A673 (cell line): ENCODE results near the gene TNFSF9.

ENCODE experiments used
- EZH2 ChIP-seq: fragments of 200-600 bp; sonication (generic); IDR thresholded peaks from 2 replicates; pipeline ENCODE4 v1.6.1; 2017; ENCODE audit warnings: borderline replicate concordance, low read depth, mild to moderate bottlenecking, mixed read lengths, antibody characterized with exemption, low read length; ENCODE audit not compliant: poor library complexity, severe bottlenecking
- TF ChIP-seq, protein P1 (sequence below): fragments of 300-800, 200-600 bp; sonication (generic); conservative IDR thresholded peaks from 2 replicates; pipeline ENCODE4 v1.5.1; 2017; ENCODE audit warnings: low read depth, mild to moderate bottlenecking, antibody characterized with exemption, low read length, moderate library complexity, mixed read lengths

DNA sequence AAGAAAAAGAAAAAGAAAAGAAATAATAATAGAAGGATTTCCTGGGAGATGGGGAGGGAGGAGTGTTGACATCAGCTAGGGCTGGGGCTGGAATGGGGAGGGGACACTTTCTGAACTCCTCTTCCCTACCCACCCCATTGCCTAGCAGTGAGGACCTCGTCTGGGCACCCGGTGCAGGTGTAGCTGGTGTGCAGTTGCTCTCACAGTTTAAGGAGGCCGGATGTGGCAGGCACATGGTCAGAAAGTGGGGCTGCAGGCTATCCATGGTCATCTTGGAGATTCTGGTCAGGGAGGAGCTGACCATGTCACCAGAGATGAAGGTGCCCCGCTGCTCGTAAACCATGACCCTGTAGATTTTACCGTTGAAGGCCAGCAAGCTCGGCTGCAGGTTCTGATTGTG is 20.2 kb upstream of the TNFSF9 start:
- TF ChIP-seq, protein P1, sequence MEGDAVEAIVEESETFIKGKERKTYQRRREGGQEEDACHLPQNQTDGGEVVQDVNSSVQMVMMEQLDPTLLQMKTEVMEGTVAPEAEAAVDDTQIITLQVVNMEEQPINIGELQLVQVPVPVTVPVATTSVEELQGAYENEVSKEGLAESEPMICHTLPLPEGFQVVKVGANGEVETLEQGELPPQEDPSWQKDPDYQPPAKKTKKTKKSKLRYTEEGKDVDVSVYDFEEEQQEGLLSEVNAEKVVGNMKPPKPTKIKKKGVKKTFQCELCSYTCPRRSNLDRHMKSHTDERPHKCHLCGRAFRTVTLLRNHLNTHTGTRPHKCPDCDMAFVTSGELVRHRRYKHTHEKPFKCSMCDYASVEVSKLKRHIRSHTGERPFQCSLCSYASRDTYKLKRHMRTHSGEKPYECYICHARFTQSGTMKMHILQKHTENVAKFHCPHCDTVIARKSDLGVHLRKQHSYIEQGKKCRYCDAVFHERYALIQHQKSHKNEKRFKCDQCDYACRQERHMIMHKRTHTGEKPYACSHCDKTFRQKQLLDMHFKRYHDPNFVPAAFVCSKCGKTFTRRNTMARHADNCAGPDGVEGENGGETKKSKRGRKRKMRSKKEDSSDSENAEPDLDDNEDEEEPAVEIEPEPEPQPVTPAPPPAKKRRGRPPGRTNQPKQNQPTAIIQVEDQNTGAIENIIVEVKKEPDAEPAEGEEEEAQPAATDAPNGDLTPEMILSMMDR: no peak
- no peak for TF ChIP-seq EZH2
